IMR-90 (cell line): ENCODE data around the gene RPL10A. TPM values are rescaled to one million over a fixed set of nuclear protein-coding genes. Genes with fewer than 3 reads are reported as not detected.

ENCODE experiments used
- ATAC-seq: fragments of 200-7000 bp; cut with Tn5 transposase; 2 replicates; pipeline ENCODE4 v1.9.1; 2020; ENCODE audit warnings: low read depth, mild to moderate bottlenecking, moderate library complexity
- BruUV-seq: library from RNA; stranded (reverse); fragments of 400-500 nt; replicated peaks from 2 replicates; lab custom pipeline; 2021; lab: Mats Ljungman, UMichigan
- CTCF ChIA-PET: fragments of 300-600 bp; formaldehyde crosslinking; extraction: SDS; loops from one replicate; lab custom pipeline; 2021; ENCODE audit warnings: antibody characterized with exemption; lab: Yijun Ruan, JAX
- POLR2A ChIA-PET: fragments of 300-600 bp; sonication (Branson Sonifier 250); formaldehyde crosslinking; loops from one replicate; lab custom pipeline; 2022; ENCODE audit warnings: antibody characterized with exemption; ENCODE audit not compliant: unreplicated experiment; lab: Charles Lee
- DNase-seq: peaks from one replicate; pipeline ENCODE4 v3.0.0; 2013
- H2AFZ ChIP-seq: replicated peaks from 2 replicates; pipeline ENCODE3; 2013; ENCODE audit warnings: low read length, mild to moderate bottlenecking; ENCODE audit not compliant: poor library complexity
- H2AK5ac ChIP-seq: 2 replicates; pipeline ENCODE4 v1.6.1; 2013; ENCODE audit warnings: low read depth, low read length, inconsistent platforms
- H2AK9ac ChIP-seq: replicated peaks from 2 replicates; pipeline ENCODE3; 2013; ENCODE audit warnings: mild to moderate bottlenecking, low read depth, low read length, moderate library complexity; ENCODE audit not compliant: poor library complexity
- H2BK120ac ChIP-seq: 2 replicates; pipeline ENCODE4 v1.6.1; 2013; ENCODE audit warnings: low read depth, low read length, inconsistent platforms
- H2BK15ac ChIP-seq: 3 replicates; pipeline ENCODE4 v1.6.1; 2013; ENCODE audit warnings: low read depth, low read length, inconsistent platforms
- H2BK20ac ChIP-seq: 2 replicates; pipeline ENCODE4 v1.6.1; 2013; ENCODE audit warnings: low read depth, mild to moderate bottlenecking, inconsistent platforms, low read length, moderate library complexity
- H2BK5ac ChIP-seq: 2 replicates; pipeline ENCODE4 v1.6.1; 2013; ENCODE audit warnings: mild to moderate bottlenecking, low read depth, low read length, inconsistent platforms; ENCODE audit not compliant: poor library complexity, severe bottlenecking
- H3K14ac ChIP-seq: replicated peaks from 2 replicates; pipeline ENCODE4 v1.6.1; 2013; ENCODE audit warnings: low read depth, low read length, inconsistent platforms
- H3K18ac ChIP-seq: 2 replicates; pipeline ENCODE4 v1.6.1; 2013; ENCODE audit warnings: low read depth, low read length, control low read depth
- H3K23ac ChIP-seq: 2 replicates; pipeline ENCODE4 v1.6.1; 2013; ENCODE audit warnings: low read depth, low read length, inconsistent platforms
- H3K27ac ChIP-seq: 2 replicates; pipeline ENCODE4 v1.5.1; 2013; ENCODE audit warnings: mild to moderate bottlenecking, control low read depth, low read length; ENCODE audit not compliant: insufficient read depth
- H3K27me3 ChIP-seq: 2 replicates; pipeline ENCODE4 v1.6.1; 2013; ENCODE audit warnings: low read length; ENCODE audit not compliant: control insufficient read depth, insufficient read depth
- H3K36me3 ChIP-seq: 2 replicates; pipeline ENCODE4 v1.6.1; 2013; ENCODE audit warnings: low read length, mixed read lengths; ENCODE audit not compliant: control insufficient read depth, insufficient read depth
- H3K4ac ChIP-seq: 2 replicates; pipeline ENCODE4 v1.6.1; 2013; ENCODE audit warnings: low read depth, low read length, inconsistent platforms
- H3K4me1 ChIP-seq: 2 replicates; pipeline ENCODE4 v1.6.1; 2013; ENCODE audit warnings: low read length, mixed read lengths; ENCODE audit not compliant: control insufficient read depth, insufficient read depth
- H3K4me2 ChIP-seq: 2 replicates; pipeline ENCODE4 v1.6.1; 2013; ENCODE audit warnings: low read depth, mild to moderate bottlenecking, control low read depth, low read length, moderate library complexity
- H3K4me3 ChIP-seq: 2 replicates; pipeline ENCODE4 v1.5.1; 2013; ENCODE audit warnings: low read depth, mild to moderate bottlenecking, control low read depth, low read length, moderate library complexity; ENCODE audit not compliant: insufficient read depth
- H3K56ac ChIP-seq: 2 replicates; pipeline ENCODE4 v1.6.1; 2013; ENCODE audit warnings: low read length, inconsistent platforms; ENCODE audit not compliant: insufficient read depth; ENCODE audit errors: extremely low read depth
- H3K79me1 ChIP-seq, 2 experiments: 2 replicates each; pipeline ENCODE4 v1.6.1; 2013; ENCODE audit warnings: low read length in 2 of 2, inconsistent platforms in 1 of 2, low read depth in 1 of 2
- H3K9ac ChIP-seq: 2 replicates; pipeline ENCODE4 v1.6.1; 2013; ENCODE audit warnings: low read depth, low read length, control low read depth
- H3K9me1 ChIP-seq: 2 replicates; pipeline ENCODE4 v1.6.1; 2013; ENCODE audit warnings: low read length, inconsistent platforms; ENCODE audit not compliant: insufficient read depth
- H3K9me3 ChIP-seq: 2 replicates; pipeline ENCODE4 v1.6.1; 2013; ENCODE audit warnings: low read length; ENCODE audit not compliant: control insufficient read depth, insufficient read depth
- H4K20me1 ChIP-seq: 2 replicates; pipeline ENCODE4 v1.6.1; 2013; ENCODE audit warnings: low read length, inconsistent platforms; ENCODE audit not compliant: insufficient read depth
- H4K5ac ChIP-seq: 2 replicates; pipeline ENCODE4 v1.6.1; 2013; ENCODE audit warnings: mild to moderate bottlenecking, low read depth, low read length, control low read depth
- H4K8ac ChIP-seq, 2 experiments: 2 replicates each; pipeline ENCODE4 v1.6.1; 2013; ENCODE audit warnings: low read depth in 2 of 2, low read length in 2 of 2, control low read depth in 1 of 2, inconsistent platforms in 1 of 2
- H4K91ac ChIP-seq: 2 replicates; pipeline ENCODE4 v1.6.1; 2013; ENCODE audit warnings: low read depth, low read length, inconsistent platforms; ENCODE audit not compliant: insufficient read depth
- BHLHE40 ChIP-seq: fragments of 150-350 bp; IDR thresholded peaks from 2 replicates; pipeline ENCODE4 v1.6.1; 2016; ENCODE audit warnings: mild to moderate bottlenecking, low read depth, low read length
- CEBPB ChIP-seq: IDR thresholded peaks from 2 replicates; pipeline ENCODE4 v1.6.1; 2012; ENCODE audit warnings: low read depth, low read length, improper control_type of control experiment
- CHD1 ChIP-seq: IDR thresholded peaks from 2 replicates; pipeline ENCODE4 v1.6.1; 2012; ENCODE audit warnings: low read depth, low read length, improper control_type of control experiment
- CTCF ChIP-seq: conservative IDR thresholded peaks from 2 replicates; pipeline ENCODE4 v1.5.1; 2012; ENCODE audit warnings: mild to moderate bottlenecking, low read depth, low read length, improper control_type of control experiment
- ELK1 ChIP-seq: fragments of 150-350 bp; IDR thresholded peaks from 2 replicates; pipeline ENCODE4 v1.6.1; 2016; ENCODE audit warnings: low read depth, mild to moderate bottlenecking, low read length, moderate library complexity, borderline replicate concordance
- FOS ChIP-seq: fragments of 150-350 bp; IDR thresholded peaks from 2 replicates; pipeline ENCODE4 v1.6.1; 2016; ENCODE audit warnings: low read depth, low read length
- MAFK ChIP-seq: IDR thresholded peaks from 2 replicates; pipeline ENCODE4 v1.6.1; 2012; ENCODE audit warnings: low read depth, low read length, improper control_type of control experiment
- MAZ ChIP-seq: IDR thresholded peaks from 2 replicates; pipeline ENCODE4 v1.6.1; 2012; ENCODE audit warnings: low read depth, mild to moderate bottlenecking, low read length, improper control_type of control experiment, moderate library complexity, borderline replicate concordance
- MXI1 ChIP-seq: IDR thresholded peaks from 2 replicates; pipeline ENCODE4 v1.6.1; 2012; ENCODE audit warnings: low read depth, mild to moderate bottlenecking, low read length, moderate library complexity, borderline replicate concordance
- NFE2L2 ChIP-seq: fragments of 150-350 bp; IDR thresholded peaks from 2 replicates; pipeline ENCODE4 v1.6.1; 2016; ENCODE audit warnings: low read depth, mild to moderate bottlenecking, low read length
- POLR2A ChIP-seq: IDR thresholded peaks from 2 replicates; pipeline ENCODE4 v1.6.1; 2012; ENCODE audit warnings: mild to moderate bottlenecking, low read depth, low read length
- RAD21 ChIP-seq: IDR thresholded peaks from 2 replicates; pipeline ENCODE4 v1.6.1; 2012; ENCODE audit warnings: low read length, improper control_type of control experiment
- RCOR1 ChIP-seq: IDR thresholded peaks from 2 replicates; pipeline ENCODE4 v1.6.1; 2012; ENCODE audit warnings: mild to moderate bottlenecking, low read length, improper control_type of control experiment; ENCODE audit not compliant: insufficient replicate concordance
- RFX5 ChIP-seq: IDR thresholded peaks from 2 replicates; pipeline ENCODE4 v1.8.0; 2012; ENCODE audit warnings: low read depth, mild to moderate bottlenecking, low read length, moderate library complexity
- SMC3 ChIP-seq: fragments of 150-350 bp; IDR thresholded peaks from 2 replicates; pipeline ENCODE4 v1.6.1; 2016; ENCODE audit warnings: low read depth, mild to moderate bottlenecking, antibody characterized with exemption, low read length, moderate library complexity
- USF2 ChIP-seq: fragments of 150-350 bp; IDR thresholded peaks from 2 replicates; pipeline ENCODE4 v1.6.1; 2017; ENCODE audit warnings: mild to moderate bottlenecking, antibody characterized with exemption, low read length, low read depth
- WGBS, 2 experiments: methylation state at CpG; one replicate each; pipeline versions ENCODE4 v1.1.5 to v1.1.7; 2013; ENCODE audit warnings: missing lambda C conversion rate in 2 of 2; ENCODE audit not compliant: insufficient read length in 1 of 2; ENCODE audit errors: extremely low coverage in 2 of 2; 5-methylcytosine and 5-hydroxymethylcytosine counted together
- dilution Hi-C: fragments of 300-500 bp; cut with HindIII; formaldehyde crosslinking; loops from one replicate; pipeline ENCODE4 v1.14.3; 2018; ENCODE audit warnings: low sequenced_read_pairs; ENCODE audit not compliant: unreplicated experiment
- in situ Hi-C: fragments of 300-500 bp; cut with MboI; formaldehyde crosslinking; loops from 3 replicates; pipeline ENCODE4 v1.14.3; 2019; ENCODE audit warnings: low sequenced_read_pairs, inconsistent platforms, mixed read lengths
- intact Hi-C: fragments of 100-400 bp; cut with micrococcal nuclease; formaldehyde crosslinking; loops from 2 replicates; pipeline ENCODE4 v1.10.0; 2022
- polyA plus RNA-seq, 3 experiments: library from polyadenylated mRNA; depleted of rRNA; stranded (reverse); fragments of >200 nt; gene quantifications; 2 replicates each; pipeline ENCODE4 v1.2.3, GENCODE V29; 2012; ENCODE audit warnings: low replicate concordance in 1 of 3
- total RNA-seq: library from RNA; depleted of rRNA; stranded (reverse); fragments of >200 nt; gene quantifications from 2 replicates; pipeline ENCODE4 v1.2.3, GENCODE V29; 2012

RPL10A gene
- total and polyA plus RNA-seq, 2 of the 4 experiments (the other 2 are of a cell fraction), result 2,310 to 3,153 TPM

GRCh38 chr6:35483062-35483461 lies 14.9 kb downstream of the RPL10A start:
- no peak for TF ChIP-seq RAD21
- TF ChIP-seq RFX5, result no peak
- TF ChIP-seq FOS, result no peak
- no peak for TF ChIP-seq MAZ
- TF ChIP-seq BHLHE40, result no peak
- TF ChIP-seq RCOR1, result no peak
- no peak for TF ChIP-seq SMC3
- TF ChIP-seq POLR2A, result no peak
- TF ChIP-seq CHD1, result no peak
- no peak for TF ChIP-seq USF2
- TF ChIP-seq CEBPB, result no peak
- TF ChIP-seq CTCF, result no peak
- no peak for TF ChIP-seq MAFK
- TF ChIP-seq ELK1, result no peak
- no peak for TF ChIP-seq NFE2L2
- TF ChIP-seq MXI1, result no peak

More at GRCh38 chr6:35483062-35483461, 14.9 kb downstream of the RPL10A start:
- Histone ChIP-seq H2BK120ac (no peak overlapping the region), H3K4me2 (no peak overlapping the region), H2BK15ac (no peak overlapping the region), H3K23ac (no peak overlapping the region), H3K56ac (no peak overlapping the region), H3K14ac (no peak overlapping the region), H4K5ac (no peak overlapping the region), H4K20me1 (peaks cover 17% of the 10 kb centered on the region; the same call in 1 of the 2 replicates), H4K91ac (no peak overlapping the region), H3K36me3 (peaks cover 55% of the 10 kb centered on the region), H2AK9ac (peak overlapping the region; percentile 39), H4K8ac (no peak overlapping the region), H2BK5ac (no peak overlapping the region), H3K4ac (no peak overlapping the region), H2BK20ac (no peak overlapping the region), H3K9ac (no peak overlapping the region), H3K9me1 (peaks cover 36% of the 10 kb centered on the region), H2AFZ (no peak overlapping the region), H3K4me1 (peaks cover 25% of the 10 kb centered on the region), H3K4me3 (no peak overlapping the region), H2AK5ac (no peak overlapping the region), H3K9me3 (no peaks in the 10 kb centered on the region), H3K27me3 (no peaks in the 10 kb centered on the region), H3K79me1 (peaks cover 46 to 80% of the 10 kb centered on the region in 2 experiments), H3K18ac (no peak overlapping the region), H3K27ac (no peak overlapping the region)
- BruUV-seq, result no TSS peak
- POLR2A ChIA-PET, result interaction anchor here (0.6 kb wide), 1 partner anchor 9 kb away, joined by 4 read pairs; no protein-coding TSS in a partner anchor
- CTCF ChIA-PET, result no interaction called here
- in situ Hi-C loops (no loop called here), intact Hi-C loops (no loop called here), dilution Hi-C loops (no loop called here)
- ATAC-seq (no peak), DNase-seq (no peak)
- WGBS, 2 experiments, result no CpG with 5 or more reads among the region's 4 CpGs
